ENCODE results near the gene APC2.
"Not testable (repeated sequence)": the region's sequence is repeated elsewhere in the genome, so short reads cannot be mapped to it uniquely, and the experiment has no call there.

Gene APC2

DNA sequence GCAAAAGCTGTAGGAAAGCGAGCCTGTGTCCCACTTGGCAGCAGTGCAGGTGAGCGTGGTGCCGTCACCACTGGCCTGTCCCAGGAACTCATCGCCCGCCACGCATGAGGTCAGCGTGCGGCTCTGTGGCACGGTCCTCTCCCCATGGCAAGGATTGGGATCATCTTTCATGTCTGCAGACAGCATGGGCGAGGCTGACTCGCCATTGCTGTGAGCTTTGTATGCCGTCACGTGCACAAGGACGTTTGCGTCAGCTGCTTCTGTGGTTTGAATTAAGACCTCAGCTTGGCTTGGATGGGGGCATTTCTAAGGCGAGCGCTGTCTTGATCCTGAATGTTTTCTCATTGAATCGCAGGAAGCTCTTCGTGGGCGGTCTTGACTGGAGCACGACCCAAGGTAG, 32.8 kb upstream of the APC2 start:
- DNase-seq = no peak

- no peak for DNase-seq
Measured at GRCh38 chr19:1417681-1418495, 32.0 kb upstream of the APC2 start.

GRCh38 chr19:1418496-1418775, 31.5 kb upstream of the APC2 start:
- no peak for DNase-seq

DNA sequence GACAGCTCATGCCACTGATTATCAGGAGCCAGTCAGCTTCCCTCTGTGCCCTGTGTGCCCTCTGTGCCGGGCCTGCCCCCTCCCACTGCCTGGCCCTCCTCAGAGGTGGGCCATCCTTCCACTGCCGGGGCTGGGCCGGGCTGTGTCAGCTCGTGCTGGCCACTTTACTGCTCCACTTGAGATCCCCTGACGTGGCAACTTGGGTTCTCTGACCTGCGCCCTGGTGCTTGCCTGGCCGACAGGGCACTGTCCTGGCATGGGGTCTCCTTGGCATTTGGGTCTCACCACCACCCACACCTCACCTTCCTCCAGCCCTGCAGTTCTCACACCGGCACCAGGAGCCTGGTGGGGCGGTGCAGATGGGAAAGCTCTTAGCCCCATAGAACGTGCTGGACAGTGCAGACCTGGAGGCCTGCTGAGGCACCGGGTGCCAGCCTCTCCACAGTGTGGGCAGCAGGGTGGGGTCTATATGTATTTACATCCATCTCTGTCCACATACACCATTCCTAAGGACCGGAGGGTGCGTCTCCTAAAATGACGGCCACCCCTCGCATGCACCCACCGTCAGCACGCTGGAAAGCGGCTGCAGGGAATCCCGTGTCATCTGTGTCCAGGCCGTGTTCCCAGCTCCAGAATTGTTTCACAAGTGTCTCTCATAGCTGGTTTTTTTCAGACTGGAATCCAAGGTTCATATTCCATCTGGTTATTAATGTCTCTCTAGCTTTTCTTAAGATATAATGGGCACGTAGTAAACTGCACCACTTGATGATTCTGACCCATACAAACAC, 30.8 kb upstream of the APC2 start:
- DNase-seq = no peak

GRCh38 chr19:1420085-1420484, 29.8 kb upstream of the APC2 start:
- not testable (repeated sequence) for DNase-seq

DNA sequence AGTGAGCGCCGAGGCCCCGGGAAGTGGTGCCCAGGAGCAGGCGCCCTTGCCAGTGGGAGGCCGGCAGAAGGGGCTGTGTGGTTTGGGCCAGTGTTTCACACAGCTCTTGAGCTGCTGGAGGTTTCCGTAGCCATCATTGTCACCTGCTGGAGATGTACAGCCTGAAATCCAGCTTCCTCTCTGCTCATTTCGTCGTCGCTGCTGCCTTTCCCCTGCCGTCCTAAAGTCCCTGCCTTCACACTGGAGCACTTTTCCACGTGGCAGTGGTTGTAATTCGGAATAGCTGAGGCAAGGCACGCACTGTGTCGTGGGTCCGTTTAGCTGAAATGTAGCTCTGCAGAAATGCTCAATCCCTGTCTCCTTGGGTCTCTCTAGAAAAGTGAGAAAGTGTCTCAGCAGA, 29.3 kb upstream of the APC2 start:
- no peak for DNase-seq

DNA sequence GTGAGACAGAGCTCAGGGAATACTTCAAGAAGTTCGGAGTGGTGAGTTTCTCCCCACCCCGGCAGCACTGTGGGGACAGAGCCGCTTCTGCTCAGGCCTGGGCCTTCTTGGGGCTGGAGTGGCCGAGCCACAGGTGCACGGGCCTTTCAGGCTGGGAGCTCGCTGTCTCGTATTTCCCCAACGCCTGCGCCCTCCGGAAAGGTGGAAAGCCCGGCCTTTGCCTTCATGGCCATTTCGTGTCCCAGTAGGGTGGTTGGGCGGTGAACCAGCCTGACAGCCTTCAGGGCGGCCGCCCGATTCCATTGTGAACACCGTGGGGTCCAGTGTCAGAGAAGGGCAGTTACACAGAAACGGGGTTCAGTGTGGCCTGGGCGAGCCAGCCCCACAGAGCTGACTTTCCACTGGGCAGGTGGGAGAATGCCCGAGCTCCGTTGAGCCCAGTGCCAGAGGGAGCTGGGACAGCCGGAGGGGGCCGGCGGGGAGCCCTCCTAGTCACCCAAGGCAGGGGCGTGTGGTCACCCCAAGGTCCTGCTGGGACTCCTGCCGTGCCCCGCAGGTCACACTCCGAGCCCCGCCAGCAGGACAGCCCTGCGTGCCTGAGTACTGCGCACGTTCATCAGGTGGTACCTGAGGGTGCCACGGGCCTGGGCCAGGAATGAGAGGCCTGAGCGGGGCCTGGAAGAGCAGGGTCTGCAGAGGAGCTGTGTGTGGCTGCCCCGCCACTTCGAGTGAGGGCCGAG, 28.5 kb upstream of the APC2 start:
- no peak for DNase-seq

DNA sequence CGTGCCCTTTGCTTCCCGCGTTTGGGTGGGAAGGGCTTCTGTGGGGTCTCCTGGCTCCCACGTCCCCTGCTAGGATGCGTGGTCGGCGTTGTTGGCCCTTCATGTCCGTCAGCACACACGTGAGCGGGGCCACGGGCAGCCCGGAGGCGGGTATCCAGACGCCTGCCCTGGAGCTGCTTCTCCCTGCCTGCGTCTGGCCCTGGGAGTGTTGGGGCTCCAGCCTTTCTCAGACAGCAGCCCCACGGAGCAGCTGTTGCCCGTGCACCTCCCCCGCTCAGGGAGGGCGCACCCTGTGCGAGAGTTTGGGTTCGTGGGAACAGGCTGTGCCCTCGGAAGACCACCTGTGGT, 28.0 kb upstream of the APC2 start:
- DNase-seq = no peak

- DNase-seq = no peak
Measured at GRCh38 chr19:1422360-1422759, 27.6 kb upstream of the APC2 start.

- DNase-seq = no peak
Measured at GRCh38 chr19:1422943-1423342, 27.0 kb upstream of the APC2 start.

GRCh38 chr19:1423436-1424191, 26.3 kb upstream of the APC2 start:
- no peak for DNase-seq

GRCh38 chr19:1424192-1424955, 25.5 kb upstream of the APC2 start:
- no peak for DNase-seq

DNA sequence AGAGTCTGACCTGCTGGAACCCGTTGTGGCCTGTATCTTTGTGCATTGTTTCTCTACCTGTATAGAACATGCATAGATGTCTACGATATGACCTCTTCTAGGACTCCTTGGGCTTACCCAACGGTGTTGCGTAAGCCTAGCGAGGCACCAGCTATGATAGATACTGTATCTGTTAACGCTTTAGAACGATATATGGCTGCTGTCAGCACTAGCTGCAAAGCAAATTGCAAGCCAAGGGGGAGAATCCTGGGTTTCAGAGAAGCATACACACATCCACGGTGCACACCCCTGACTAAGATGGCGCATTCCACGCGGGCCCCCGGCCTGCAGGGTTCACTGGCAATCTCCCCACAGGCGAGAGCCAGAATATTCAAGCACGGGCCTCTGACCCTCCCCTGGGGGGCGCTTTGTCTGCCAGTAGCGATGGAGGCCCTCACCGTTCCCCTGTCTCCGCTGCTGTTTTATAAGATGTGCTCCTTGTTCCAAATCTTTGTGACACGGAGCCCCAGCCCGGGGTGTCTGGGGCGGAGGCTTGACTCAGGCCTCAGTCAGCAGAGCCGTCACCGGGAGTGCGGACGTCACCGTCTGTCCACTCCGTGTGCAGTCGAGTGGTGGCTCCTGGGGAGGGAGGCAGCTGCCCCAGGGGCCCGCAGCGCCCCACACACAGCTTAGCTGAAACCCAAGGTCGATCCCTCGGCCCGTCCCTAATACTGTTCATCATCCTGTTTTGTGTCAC, 24.7 kb upstream of the APC2 start:
- DNase-seq = no peak

- no peak for DNase-seq
Measured at GRCh38 chr19:1425902-1426301, 24.0 kb upstream of the APC2 start.

GRCh38 chr19:1426736-1427135, 23.2 kb upstream of the APC2 start:
- no peak for DNase-seq

- DNase-seq = no peak
Measured at GRCh38 chr19:1427221-1427920, 22.6 kb upstream of the APC2 start.

DNA sequence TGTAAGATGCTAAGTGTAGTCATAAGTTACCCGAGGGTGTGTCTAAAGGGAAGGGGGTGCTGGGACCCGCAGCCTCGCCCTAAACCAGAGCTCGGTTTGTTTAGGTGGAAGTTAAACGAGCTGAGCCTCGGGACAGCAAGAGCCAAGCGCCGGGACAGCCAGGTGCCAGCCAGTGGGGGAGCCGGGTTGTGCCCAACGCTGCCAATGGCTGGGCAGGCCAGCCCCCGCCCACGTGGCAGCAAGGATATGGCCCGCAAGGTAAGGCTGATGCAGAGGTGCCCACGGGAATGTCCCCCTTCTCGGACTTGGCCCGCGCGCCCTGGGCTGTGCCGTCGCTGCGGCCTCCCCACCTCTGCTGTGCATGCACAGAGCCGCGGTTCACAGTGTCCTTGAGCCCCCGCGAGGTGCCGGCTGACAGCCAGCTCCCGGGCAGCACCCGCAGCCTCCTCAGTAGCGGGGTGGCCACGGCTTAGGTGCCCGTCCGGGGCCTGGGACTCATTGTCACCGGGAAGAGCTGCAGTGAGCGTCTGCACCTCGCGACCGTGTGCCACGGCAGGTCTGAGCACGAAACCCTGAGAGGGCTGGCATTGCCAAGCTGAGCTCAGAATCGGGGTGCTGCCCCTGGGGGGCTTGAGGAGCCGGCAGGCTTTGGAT, 21.1 kb upstream of the APC2 start:
- no peak for DNase-seq

DNA sequence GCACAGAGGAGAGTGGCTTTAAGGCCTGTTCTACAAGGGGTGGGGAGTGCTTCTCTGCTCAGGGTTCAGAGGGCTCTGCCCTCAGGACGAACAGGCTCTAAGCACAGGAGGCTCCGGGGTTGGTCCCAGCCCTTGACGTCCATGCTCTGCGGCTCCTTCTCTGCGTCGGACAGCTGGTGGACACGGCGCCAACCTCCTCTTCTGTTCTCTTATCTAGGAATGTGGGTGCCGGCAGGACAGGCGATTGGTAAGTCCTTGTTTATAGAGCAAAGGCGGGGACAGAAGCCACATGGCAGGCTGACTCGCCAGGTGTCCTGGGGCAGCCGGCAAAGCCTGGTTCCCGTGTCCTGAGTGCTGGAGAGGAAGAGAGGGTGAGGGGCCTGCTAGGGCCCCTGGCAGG, 20.2 kb upstream of the APC2 start:
- DNase-seq = no peak

DNA sequence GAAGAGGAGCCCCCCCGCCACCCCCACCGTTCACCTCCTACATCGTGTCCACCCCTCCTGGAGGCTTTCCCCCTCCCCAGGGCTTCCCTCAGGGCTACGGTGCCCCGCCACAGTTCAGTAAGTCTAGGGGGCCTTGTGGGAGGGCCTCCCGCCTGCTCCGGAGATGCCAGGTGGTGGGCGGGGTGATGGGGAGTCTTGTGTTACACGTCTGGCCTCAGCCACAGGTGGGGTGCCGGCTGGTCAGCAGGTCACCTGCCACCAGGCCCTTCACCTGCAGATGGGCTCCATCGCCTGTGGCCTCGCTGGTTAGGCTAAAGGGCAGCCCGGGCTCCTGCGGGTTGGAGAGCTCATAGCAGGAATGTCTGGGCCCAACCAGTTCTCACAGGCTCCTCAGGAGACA, 19.7 kb upstream of the APC2 start:
- DNase-seq = no peak

DNA sequence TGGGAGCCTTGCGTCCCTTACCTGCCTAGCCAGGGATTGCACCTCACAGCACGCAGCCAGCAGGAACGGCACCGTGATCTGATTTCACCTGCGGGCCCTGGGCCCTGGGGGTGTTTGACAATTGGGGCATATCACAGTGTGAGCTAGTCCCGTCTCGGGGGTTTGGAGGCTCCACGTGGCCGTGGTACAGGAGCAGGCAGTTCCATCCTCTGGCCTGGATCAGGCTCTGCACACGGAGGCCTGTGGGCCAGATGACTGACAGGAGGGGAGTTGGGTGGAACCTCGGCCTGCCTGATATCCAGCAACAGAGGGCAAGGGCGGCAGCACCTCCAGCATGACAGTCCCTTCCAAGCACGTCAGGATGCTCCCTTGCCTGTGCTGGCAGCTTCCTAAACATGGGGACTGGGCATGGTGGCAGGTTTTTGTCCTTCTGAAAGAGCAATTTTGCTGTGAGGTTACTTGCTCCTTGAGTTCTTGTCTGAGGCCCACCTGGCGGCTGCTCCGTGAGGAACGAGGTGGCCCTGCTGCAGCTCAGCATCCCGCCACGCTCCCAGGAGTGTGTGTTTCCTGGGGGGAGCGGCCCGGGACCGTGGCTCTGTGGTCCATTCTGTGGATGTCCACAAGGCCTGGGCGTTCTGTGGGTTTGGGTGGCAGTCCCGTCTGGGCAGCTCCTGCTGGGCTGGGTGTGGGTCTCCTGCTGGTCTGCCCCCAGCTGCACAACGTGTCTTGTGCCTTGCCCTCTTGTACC, 18.0 kb upstream of the APC2 start:
- DNase-seq = no peak

All from GDM1 (cell line).